Retinal pigment epithelial cell (primary cell): ENCODE results near the gene OR4D6.

ENCODE experiments used
- DNase-seq: peaks from one replicate; pipeline ENCODE4 v3.0.0-alpha.2; 2010; ENCODE audit warnings: low read depth
- H3K4me3 ChIP-seq: 2 replicates; pipeline ENCODE4 v1.5.1; 2011; ENCODE audit warnings: mild to moderate bottlenecking, low read length, control low read depth, moderate library complexity
- TF ChIP-seq, protein P1 (sequence below): conservative IDR thresholded peaks from 2 replicates; pipeline ENCODE4 v1.5.1; 2011; ENCODE audit warnings: low read depth, low read length, control low read depth, inconsistent platforms

OR4D6 gene

DNA sequence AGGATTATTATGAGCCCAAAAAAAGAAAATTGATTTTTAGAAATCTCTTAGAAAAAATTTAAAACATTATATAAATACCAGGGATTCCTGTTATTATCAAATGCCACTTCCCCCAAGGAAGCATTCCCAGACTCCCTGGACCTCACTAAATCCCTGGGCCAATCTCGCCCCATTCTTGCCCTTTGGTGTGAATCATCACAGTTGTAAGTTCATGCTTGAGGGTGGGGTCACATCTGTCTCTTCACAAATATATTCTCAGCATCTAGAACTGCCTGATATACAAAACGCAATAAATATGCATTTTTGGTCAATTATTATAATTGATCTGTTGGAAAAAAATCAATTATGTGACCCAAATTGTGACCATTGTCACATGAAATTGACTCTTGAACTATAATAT is 8.3 kb upstream of the OR4D6 start:
- TF ChIP-seq, protein P1, sequence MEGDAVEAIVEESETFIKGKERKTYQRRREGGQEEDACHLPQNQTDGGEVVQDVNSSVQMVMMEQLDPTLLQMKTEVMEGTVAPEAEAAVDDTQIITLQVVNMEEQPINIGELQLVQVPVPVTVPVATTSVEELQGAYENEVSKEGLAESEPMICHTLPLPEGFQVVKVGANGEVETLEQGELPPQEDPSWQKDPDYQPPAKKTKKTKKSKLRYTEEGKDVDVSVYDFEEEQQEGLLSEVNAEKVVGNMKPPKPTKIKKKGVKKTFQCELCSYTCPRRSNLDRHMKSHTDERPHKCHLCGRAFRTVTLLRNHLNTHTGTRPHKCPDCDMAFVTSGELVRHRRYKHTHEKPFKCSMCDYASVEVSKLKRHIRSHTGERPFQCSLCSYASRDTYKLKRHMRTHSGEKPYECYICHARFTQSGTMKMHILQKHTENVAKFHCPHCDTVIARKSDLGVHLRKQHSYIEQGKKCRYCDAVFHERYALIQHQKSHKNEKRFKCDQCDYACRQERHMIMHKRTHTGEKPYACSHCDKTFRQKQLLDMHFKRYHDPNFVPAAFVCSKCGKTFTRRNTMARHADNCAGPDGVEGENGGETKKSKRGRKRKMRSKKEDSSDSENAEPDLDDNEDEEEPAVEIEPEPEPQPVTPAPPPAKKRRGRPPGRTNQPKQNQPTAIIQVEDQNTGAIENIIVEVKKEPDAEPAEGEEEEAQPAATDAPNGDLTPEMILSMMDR = no peak
- no peak for DNase-seq
- no peak overlapping the region for H3K4me3 ChIP-seq

DNA sequence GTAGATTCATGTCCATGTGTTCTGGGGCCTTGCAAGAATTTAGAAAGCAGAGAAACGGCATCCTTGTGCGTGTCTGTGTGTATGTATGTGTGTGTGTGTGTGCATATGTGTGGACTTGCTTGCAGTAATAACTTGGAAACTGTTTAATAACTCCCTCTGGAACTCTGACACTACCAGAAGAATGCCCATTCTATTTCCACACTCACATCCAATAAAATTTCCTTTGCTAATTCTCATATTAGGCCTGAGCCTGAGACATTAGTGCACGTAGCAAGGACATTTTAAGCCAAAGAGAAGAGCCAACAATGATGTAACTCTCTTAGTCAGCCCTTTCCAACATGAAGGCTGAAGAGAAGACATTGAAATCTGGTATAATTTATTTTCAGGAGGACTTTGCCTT is 3.2 kb downstream of the OR4D6 start:
- no peak overlapping the region for H3K4me3 ChIP-seq
- no peak for DNase-seq
- TF ChIP-seq, protein P1 = no peak

DNA sequence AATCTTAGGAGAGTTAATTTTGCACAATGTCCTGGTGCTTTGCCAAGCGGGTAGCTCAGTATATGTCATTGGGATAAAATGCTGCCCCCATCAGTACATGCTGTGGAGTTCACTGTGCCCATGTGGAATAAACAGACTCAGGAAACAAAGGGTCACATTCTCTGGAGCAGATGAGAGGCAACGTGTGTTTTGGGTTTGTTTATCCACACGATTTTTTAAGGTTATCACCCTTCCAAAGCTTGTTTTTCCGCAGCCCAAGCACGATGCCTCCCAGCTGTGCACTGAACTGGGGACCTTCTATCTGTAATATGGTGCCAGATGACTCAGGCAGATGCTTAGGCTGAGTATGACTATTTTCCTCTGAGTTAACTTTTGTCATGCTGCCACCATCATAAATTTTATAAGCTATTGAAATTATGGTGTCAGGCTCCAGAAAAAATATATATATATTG is 6.5 kb downstream of the OR4D6 start:
- TF ChIP-seq, protein P1 = no peak
- no peak overlapping the region for H3K4me3 ChIP-seq
- DNase-seq = no peak

DNA sequence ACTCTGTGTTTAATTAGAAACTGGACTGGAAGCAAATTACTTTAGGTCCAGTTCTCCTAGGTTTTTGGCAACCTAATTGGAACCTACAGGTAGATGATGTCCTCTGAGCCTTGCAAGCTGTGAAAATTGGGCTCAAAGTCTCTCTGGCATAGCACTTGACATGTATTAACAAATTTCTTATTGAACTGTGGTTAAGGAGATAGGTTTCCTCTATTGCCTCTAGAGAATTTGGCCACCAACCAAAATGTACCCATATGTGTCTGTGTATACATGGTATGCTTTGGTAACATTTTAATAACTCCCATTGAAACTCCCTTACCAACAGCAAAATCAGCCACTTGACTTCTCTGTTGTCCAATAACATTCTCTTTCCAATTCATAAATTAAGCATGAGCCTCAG is 16.3 kb downstream of the OR4D6 start, which contains the start of gene OR4D10:
Gene OR4D10 (plus strand): TSS at position 301 of the 400 bp plus-strand sequence. CDS start 4,115 bp downstream, outside the sequence.
- H3K4me3 ChIP-seq = no peak within 1 kb of the TSS
- TF ChIP-seq, protein P1 = no peak
- DNase-seq = no peak

DNA sequence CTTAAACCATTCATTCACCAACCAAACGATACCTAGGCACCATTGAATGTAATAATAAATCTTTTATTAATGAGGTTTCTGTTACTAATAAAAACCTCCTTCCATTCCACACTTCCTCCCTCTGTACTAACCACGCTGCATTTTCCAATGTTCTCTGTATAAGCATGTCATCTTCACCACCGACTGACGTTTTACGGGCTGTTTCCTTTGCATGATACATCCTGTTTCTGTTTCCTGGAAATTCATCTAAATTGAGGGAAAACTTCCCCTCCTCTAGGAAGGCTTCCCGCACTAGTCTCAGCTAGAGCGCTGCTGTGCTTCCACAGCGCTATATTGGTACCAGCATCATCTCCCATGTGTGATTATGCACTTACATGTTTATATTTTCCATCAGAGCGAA is 18.4 kb downstream of the OR4D6 start:
- TF ChIP-seq, protein P1 = no peak
- H3K4me3 ChIP-seq = no peak overlapping the region
- no peak for DNase-seq

DNA sequence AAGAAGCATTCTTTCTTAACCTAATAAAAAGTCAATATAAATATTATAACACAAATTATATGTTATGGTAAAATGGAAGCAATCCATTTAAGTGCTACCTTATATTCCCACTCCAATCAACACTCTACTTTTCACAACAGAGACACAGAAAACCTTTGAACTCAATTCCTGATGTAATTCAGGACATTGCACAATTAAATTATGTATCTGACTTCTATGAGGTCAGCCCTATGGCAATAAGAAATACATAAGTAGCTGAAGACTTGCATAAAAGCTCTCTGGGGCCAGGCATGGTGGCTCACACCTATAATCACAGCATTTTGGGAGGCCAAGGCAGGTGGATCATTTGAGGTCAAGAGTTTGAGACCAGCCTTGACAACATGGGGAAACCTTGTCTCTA is 23.1 kb downstream of the OR4D6 start:
- TF ChIP-seq, protein P1 = no peak
- DNase-seq = no peak
- H3K4me3 ChIP-seq = no peak overlapping the region

DNA sequence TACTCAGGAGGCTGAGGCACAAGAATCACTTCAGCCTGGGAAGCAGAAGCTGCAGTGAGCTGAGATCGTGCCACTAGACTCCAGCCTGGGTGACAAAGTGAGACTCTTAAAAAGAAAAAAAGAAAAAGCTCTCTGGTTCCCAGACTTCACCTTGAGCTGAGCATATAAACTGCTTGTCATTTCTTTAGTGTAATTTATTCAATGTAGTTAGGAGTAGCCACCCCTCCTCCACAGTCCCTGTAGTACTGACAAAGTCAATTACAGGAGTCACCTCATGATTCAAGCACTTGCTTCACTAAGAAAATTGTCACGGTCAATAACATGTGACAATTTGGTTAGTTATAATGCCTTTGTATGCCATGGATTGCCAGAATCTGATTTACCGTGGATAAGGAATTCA is 23.6 kb downstream of the OR4D6 start:
- DNase-seq = no peak
- TF ChIP-seq, protein P1 = no peak
- H3K4me3 ChIP-seq = no peak overlapping the region
